ENCODE results near the gene CYLD.

CYLD gene

DNA sequence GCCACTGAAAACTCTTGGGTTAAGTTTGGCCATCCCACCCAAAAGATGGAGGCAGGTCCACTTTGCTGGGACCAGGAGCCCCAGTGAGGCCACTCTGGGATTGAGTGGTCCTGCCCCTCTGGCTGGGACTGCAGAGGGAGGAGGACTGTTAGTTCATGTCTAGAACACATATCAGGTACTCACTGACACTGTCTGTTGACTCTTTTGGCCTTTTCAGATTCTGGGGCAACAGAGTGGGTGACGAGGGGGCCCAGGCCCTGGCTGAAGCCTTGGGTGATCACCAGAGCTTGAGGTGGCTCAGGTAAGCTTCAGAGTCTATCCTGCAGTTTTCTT, 19.5 kb upstream of the CYLD start:
- no peaks in the 10 kb centered on the region; the same call in 1 of the 2 replicates for H3K36me3 ChIP-seq (ENCODE audit: control insufficient read depth, insufficient read depth, low read length)
- no CpG with 5 or more reads among the region's 1 CpG for WGBS (ENCODE audit: insufficient coverage, insufficient read length)
- no peak for DNase-seq (ENCODE audit: low read depth, low spot score)
- H3K27me3 ChIP-seq (ENCODE audit: control insufficient read depth, insufficient read depth, low read length): no peaks in the 10 kb centered on the region
- H3K27ac ChIP-seq (ENCODE audit: low read length): no peak overlapping the region
- peaks cover 2% of the 10 kb centered on the region; the same call in 1 of the 2 replicates for H3K4me1 ChIP-seq (ENCODE audit: control insufficient read depth, insufficient read depth, low read length)
- H3K9me3 ChIP-seq (ENCODE audit: control insufficient read depth, insufficient read depth, low read length): no peaks in the 10 kb centered on the region
- H3K4me3 ChIP-seq (ENCODE audit: low read length): no peak overlapping the region

- peaks cover 2% of the 10 kb centered on the region; the same call in 1 of the 2 replicates for H3K4me1 ChIP-seq (ENCODE audit: control insufficient read depth, insufficient read depth, low read length)
- no CpG with 5 or more reads among the region's 2 CpGs for WGBS (ENCODE audit: insufficient coverage, insufficient read length)
- no peaks in the 10 kb centered on the region for H3K9me3 ChIP-seq (ENCODE audit: control insufficient read depth, insufficient read depth, low read length)
- no peak overlapping the region for H3K4me3 ChIP-seq (ENCODE audit: low read length)
- no peak overlapping the region for H3K27ac ChIP-seq (ENCODE audit: low read length)
- no peak for DNase-seq (ENCODE audit: low read depth, low spot score)
- no peaks in the 10 kb centered on the region for H3K27me3 ChIP-seq (ENCODE audit: control insufficient read depth, insufficient read depth, low read length)
- H3K36me3 ChIP-seq (ENCODE audit: control insufficient read depth, insufficient read depth, low read length): no peaks in the 10 kb centered on the region; the same call in 1 of the 2 replicates
Observed at GRCh38 chr16:50722960-50723359, 18.9 kb upstream of the CYLD start.

DNA sequence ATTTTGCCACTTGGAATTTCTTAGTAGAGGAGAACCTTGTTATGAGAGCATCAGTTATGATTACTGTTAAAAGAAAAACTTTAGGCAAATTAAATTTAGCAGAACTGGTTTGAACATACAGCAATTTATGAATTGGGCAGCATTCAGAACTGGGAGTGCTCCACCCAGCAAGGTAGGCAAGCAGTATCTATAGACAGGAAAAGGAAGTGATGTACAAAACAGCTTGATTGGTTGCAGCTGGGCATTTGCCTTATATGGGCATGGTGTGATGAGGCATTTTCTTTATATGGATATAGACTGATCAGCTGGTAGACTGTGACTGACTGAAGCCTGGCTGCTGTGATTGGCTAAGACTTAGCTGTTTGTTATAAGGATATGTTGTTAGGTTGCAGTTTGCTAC, 17.6 kb upstream of the CYLD start:
- Histone ChIP-seq H3K4me3 (ENCODE audit: low read length) (no peak overlapping the region), H3K27ac (ENCODE audit: low read length) (no peak overlapping the region), H3K4me1 (ENCODE audit: control insufficient read depth, insufficient read depth, low read length) (peaks cover 2% of the 10 kb centered on the region; the same call in 1 of the 2 replicates), H3K36me3 (ENCODE audit: control insufficient read depth, insufficient read depth, low read length) (no peaks in the 10 kb centered on the region; the same call in 1 of the 2 replicates), H3K27me3 (ENCODE audit: control insufficient read depth, insufficient read depth, low read length) (no peaks in the 10 kb centered on the region), H3K9me3 (ENCODE audit: control insufficient read depth, insufficient read depth, low read length) (no peaks in the 10 kb centered on the region)
- DNase-seq (ENCODE audit: low read depth, low spot score): no peak

GRCh38 chr16:50731130-50731988, 10.5 kb upstream of the CYLD start:
- Histone ChIP-seq H3K4me1 (ENCODE audit: control insufficient read depth, insufficient read depth, low read length) (no peaks in the 10 kb centered on the region), H3K4me3 (ENCODE audit: low read length) (no peak overlapping the region), H3K27ac (ENCODE audit: low read length) (no peak overlapping the region), H3K27me3 (ENCODE audit: control insufficient read depth, insufficient read depth, low read length) (no peaks in the 10 kb centered on the region), H3K9me3 (ENCODE audit: control insufficient read depth, insufficient read depth, low read length) (no peaks in the 10 kb centered on the region), H3K36me3 (ENCODE audit: control insufficient read depth, insufficient read depth, low read length) (no peaks in the 10 kb centered on the region)
- no peak for DNase-seq (ENCODE audit: low read depth, low spot score)
- no CpG with 5 or more reads among the region's 6 CpGs for WGBS (ENCODE audit: insufficient coverage, insufficient read length)

- no CpG with 5 or more reads among the region's 10 CpGs for WGBS (ENCODE audit: insufficient coverage, insufficient read length)
- H3K27me3 ChIP-seq (ENCODE audit: control insufficient read depth, insufficient read depth, low read length): no peaks in the 10 kb centered on the region
- no peak for DNase-seq (ENCODE audit: low read depth, low spot score)
Observed at GRCh38 chr16:50731989-50732832, 9.7 kb upstream of the CYLD start.

GRCh38 chr16:50733468-50733867, 8.4 kb upstream of the CYLD start:
- no peak for DNase-seq (ENCODE audit: low read depth, low spot score)
- H3K27ac ChIP-seq (ENCODE audit: low read length): no peak overlapping the region
- WGBS (ENCODE audit: insufficient coverage, insufficient read length): no CpG with 5 or more reads among the region's 7 CpGs
- no peaks in the 10 kb centered on the region for H3K9me3 ChIP-seq (ENCODE audit: control insufficient read depth, insufficient read depth, low read length)
- H3K4me3 ChIP-seq (ENCODE audit: low read length): no peak overlapping the region
- H3K27me3 ChIP-seq (ENCODE audit: control insufficient read depth, insufficient read depth, low read length): no peaks in the 10 kb centered on the region
- H3K36me3 ChIP-seq (ENCODE audit: control insufficient read depth, insufficient read depth, low read length): no peaks in the 10 kb centered on the region
- H3K4me1 ChIP-seq (ENCODE audit: control insufficient read depth, insufficient read depth, low read length): no peaks in the 10 kb centered on the region

More at GRCh38 chr16:50731989-50732832, 9.7 kb upstream of the CYLD start:
- no peak overlapping the region for H3K27ac ChIP-seq (ENCODE audit: low read length)
- H3K9me3 ChIP-seq (ENCODE audit: control insufficient read depth, insufficient read depth, low read length): no peaks in the 10 kb centered on the region
- H3K4me1 ChIP-seq (ENCODE audit: control insufficient read depth, insufficient read depth, low read length): no peaks in the 10 kb centered on the region
- H3K36me3 ChIP-seq (ENCODE audit: control insufficient read depth, insufficient read depth, low read length): no peaks in the 10 kb centered on the region
- no peak overlapping the region for H3K4me3 ChIP-seq (ENCODE audit: low read length)

- Histone ChIP-seq H3K27ac (ENCODE audit: low read length) (no peak overlapping the region), H3K9me3 (ENCODE audit: control insufficient read depth, insufficient read depth, low read length) (no peaks in the 10 kb centered on the region), H3K27me3 (ENCODE audit: control insufficient read depth, insufficient read depth, low read length) (no peaks in the 10 kb centered on the region), H3K36me3 (ENCODE audit: control insufficient read depth, insufficient read depth, low read length) (no peaks in the 10 kb centered on the region), H3K4me1 (ENCODE audit: control insufficient read depth, insufficient read depth, low read length) (no peaks in the 10 kb centered on the region), H3K4me3 (ENCODE audit: low read length) (no peak overlapping the region)
- no peak for DNase-seq (ENCODE audit: low read depth, low spot score)
- no CpG with 5 or more reads among the region's 7 CpGs for WGBS (ENCODE audit: insufficient coverage, insufficient read length)
Observed at GRCh38 chr16:50735629-50736122, 6.2 kb upstream of the CYLD start.

DNA sequence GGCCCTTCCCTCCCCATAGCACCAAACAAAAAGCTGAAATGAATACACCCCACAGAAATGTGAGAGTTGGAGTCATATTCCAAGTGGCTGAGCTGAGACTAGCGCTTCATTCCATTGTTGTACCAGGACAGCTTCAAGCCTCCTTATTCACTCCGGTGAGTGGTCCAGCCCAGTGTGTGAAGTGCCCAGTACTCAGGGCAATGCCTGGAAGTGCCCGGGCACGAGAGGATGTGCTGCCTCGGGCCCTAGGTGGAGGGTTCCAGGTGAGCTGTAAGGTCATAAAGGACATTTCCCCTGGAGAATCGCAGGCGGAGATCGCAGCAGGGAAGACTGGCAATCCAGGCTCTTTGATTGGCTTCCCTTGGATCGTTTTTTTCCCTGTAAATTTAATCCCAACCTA, 5.4 kb upstream of the CYLD start:
- 0 out of 2 replicates have a peak, but pooled peaks cover 1% of the 10 kb centered on the region for H3K4me1 ChIP-seq (ENCODE audit: control insufficient read depth, insufficient read depth, low read length)
- H3K4me3 ChIP-seq (ENCODE audit: low read length): no peak overlapping the region
- no CpG with 5 or more reads among the region's 9 CpGs for WGBS (ENCODE audit: insufficient coverage, insufficient read length)

DNA sequence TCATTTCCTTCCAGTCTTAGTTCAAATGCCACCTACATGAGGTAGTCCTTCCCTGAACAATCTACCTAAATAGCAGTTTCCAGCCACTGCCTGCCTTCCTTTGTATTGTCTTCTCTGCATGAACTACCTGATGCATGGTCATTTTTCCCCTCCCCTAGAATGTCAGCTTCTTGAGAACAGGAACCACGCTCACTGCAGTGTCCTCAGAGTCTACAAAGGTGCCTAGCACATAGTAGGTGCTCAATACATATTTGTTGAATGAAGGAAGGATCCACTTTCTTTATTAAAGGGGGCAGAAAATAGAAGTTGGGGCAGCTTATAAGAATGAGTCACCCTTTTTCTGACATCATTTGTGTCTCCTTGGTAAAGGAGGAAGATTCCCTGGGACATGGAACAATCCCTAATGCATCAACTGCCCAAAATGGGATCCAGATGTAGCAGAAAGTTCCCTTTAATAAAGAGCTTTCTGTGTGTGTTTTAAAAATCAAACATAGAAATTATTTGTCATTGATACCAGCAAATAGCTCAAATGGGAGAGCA, 4.4 kb upstream of the CYLD start:
- no peak for DNase-seq (ENCODE audit: low read depth, low spot score)
- WGBS (ENCODE audit: insufficient coverage, insufficient read length): no CpG with 5 or more reads among the region's 1 CpG
- H3K4me1 ChIP-seq (ENCODE audit: control insufficient read depth, insufficient read depth, low read length): 0 out of 2 replicates have a peak, but pooled peaks cover 1% of the 10 kb centered on the region
- no peaks in the 10 kb centered on the region for H3K27me3 ChIP-seq (ENCODE audit: control insufficient read depth, insufficient read depth, low read length)
- no peak overlapping the region for H3K4me3 ChIP-seq (ENCODE audit: low read length)
- no peaks in the 10 kb centered on the region for H3K36me3 ChIP-seq (ENCODE audit: control insufficient read depth, insufficient read depth, low read length)
- H3K9me3 ChIP-seq (ENCODE audit: control insufficient read depth, insufficient read depth, low read length): no peaks in the 10 kb centered on the region
- H3K27ac ChIP-seq (ENCODE audit: low read length): no peak overlapping the region

More for the DNA sequence above, 5.4 kb upstream of the CYLD start:
- Histone ChIP-seq H3K36me3 (ENCODE audit: control insufficient read depth, insufficient read depth, low read length) (no peaks in the 10 kb centered on the region), H3K27ac (ENCODE audit: low read length) (no peak overlapping the region), H3K9me3 (ENCODE audit: control insufficient read depth, insufficient read depth, low read length) (no peaks in the 10 kb centered on the region), H3K27me3 (ENCODE audit: control insufficient read depth, insufficient read depth, low read length) (no peaks in the 10 kb centered on the region)
- DNase-seq (ENCODE audit: low read depth, low spot score): no peak

- H3K36me3 ChIP-seq (ENCODE audit: control insufficient read depth, insufficient read depth, low read length): no peaks in the 10 kb centered on the region
- H3K4me1 ChIP-seq (ENCODE audit: control insufficient read depth, insufficient read depth, low read length): 0 out of 2 replicates have a peak, but pooled peaks cover 1% of the 10 kb centered on the region
- no peaks in the 10 kb centered on the region for H3K27me3 ChIP-seq (ENCODE audit: control insufficient read depth, insufficient read depth, low read length)
- H3K4me3 ChIP-seq (ENCODE audit: low read length): no peak overlapping the region
- H3K27ac ChIP-seq (ENCODE audit: low read length): no peak overlapping the region
- no peaks in the 10 kb centered on the region for H3K9me3 ChIP-seq (ENCODE audit: control insufficient read depth, insufficient read depth, low read length)
- no peak for DNase-seq (ENCODE audit: low read depth, low spot score)
- WGBS (ENCODE audit: insufficient coverage, insufficient read length): no CpG with 5 or more reads among the region's 1 CpG
Observed at GRCh38 chr16:50739031-50739430, 2.9 kb upstream of the CYLD start.
